ENCODE data around the gene MOAP1. TPM values are rescaled to one million over a fixed set of nuclear protein-coding genes. Genes with fewer than 3 reads are reported as not detected.
"Not testable (repeated sequence)": the region's sequence is repeated elsewhere in the genome, so short reads cannot be mapped to it uniquely, and the experiment has no call there.

The MOAP1 gene
- total and polyA plus RNA-seq, 8 donors = 0.87 to 44.1 (median 19.2) TPM

DNA sequence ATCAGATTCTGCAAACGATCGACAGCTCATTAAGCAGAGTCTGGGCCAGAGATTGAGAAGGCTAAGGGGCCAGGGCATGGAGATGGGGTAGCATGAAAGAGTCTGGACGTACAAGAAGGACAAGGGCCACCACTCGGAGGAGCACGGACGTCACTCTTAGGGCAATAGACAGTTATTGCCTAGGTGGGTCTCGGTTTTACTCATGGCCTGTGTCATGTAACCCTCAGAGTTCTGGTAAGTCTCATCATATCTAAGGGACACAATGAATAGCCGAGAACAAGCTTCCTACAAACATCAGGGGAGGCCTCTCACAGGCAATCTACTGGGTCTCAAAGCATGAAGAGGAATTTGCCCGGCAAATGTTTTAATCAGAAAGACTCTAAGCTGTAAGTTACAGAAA is 38.6 kb downstream of the MOAP1 start:
- no peak for DNase-seq
- H3K4me1 ChIP-seq = peaks cover 3 to 10% (median 8%) of the 10 kb centered on the region in 4 donors
- no peak overlapping the region for H3K27ac ChIP-seq
- no peak overlapping the region for H3K4me3 ChIP-seq
- no peaks in the 10 kb centered on the region for H3K9me3 ChIP-seq
- 74 to 84% (median 79%) methylated on average over 9 of the region's 9 CpGs for WGBS, 5 donors
- no peaks in the 10 kb centered on the region for H3K36me3 ChIP-seq
- intact Hi-C loops (cut with DNase I; ENCODE audit: low total_unique reads) = no loop called here
- TF ChIP-seq CTCF (IDR thresholded peaks at IDR 0.05) = no peak
- no peak for TF ChIP-seq EP300 (IDR thresholded peaks at IDR 0.05)
- TF ChIP-seq POLR2AphosphoS5 (IDR thresholded peaks at IDR 0.05) = no peak
- TF ChIP-seq POLR2A (IDR thresholded peaks at IDR 0.05) = no peak
- no peaks in the 10 kb centered on the region for H3K27me3 ChIP-seq

- no peak overlapping the region for H3K4me3 ChIP-seq
- H3K27me3 ChIP-seq = no peaks in the 10 kb centered on the region
- H3K36me3 ChIP-seq = no peaks in the 10 kb centered on the region
- H3K9me3 ChIP-seq = no peaks in the 10 kb centered on the region
- 66 to 81% (median 72%) methylated on average over 11 to 13 of the region's 13 CpGs for WGBS, 5 donors
- H3K27ac ChIP-seq = no peak overlapping the region
- H3K4me1 ChIP-seq = peaks cover 4 to 21% (median 14%) of the 10 kb centered on the region in 4 donors
- intact Hi-C loops (cut with DNase I; ENCODE audit: low total_unique reads) = no loop called here
- TF ChIP-seq POLR2A (IDR thresholded peaks at IDR 0.05) = no peak
- TF ChIP-seq POLR2AphosphoS5 (IDR thresholded peaks at IDR 0.05) = no peak
- no peak for TF ChIP-seq EP300 (IDR thresholded peaks at IDR 0.05)
- DNase-seq = no peak
Measured at GRCh38 chr14:93142854-93143652, 41.6 kb downstream of the MOAP1 start.

GRCh38 chr14:93137864-93138263 is 46.8 kb downstream of the MOAP1 start:
- no peak overlapping the region for H3K4me3 ChIP-seq
- intact Hi-C loops (cut with DNase I; ENCODE audit: low total_unique reads) = loop anchor here (10.0 kb wide), 1 partner anchor 183 kb away; no protein-coding TSS in a partner anchor
- H3K9me3 ChIP-seq = no peaks in the 10 kb centered on the region
- peaks cover 10 to 62% (median 46%) of the 10 kb centered on the region in 4 donors for H3K4me1 ChIP-seq
- WGBS, 5 donors = 21 to 48% (median 26%) methylated on average over 16 to 17 of the region's 17 CpGs
- no peaks in the 10 kb centered on the region for H3K27me3 ChIP-seq
- H3K27ac ChIP-seq = peak overlapping the region; percentile 7 to 70 (median 57)
- H3K36me3 ChIP-seq = no peaks in the 10 kb centered on the region
- peak; percentile 91 to 94 for DNase-seq
- TF ChIP-seq POLR2AphosphoS5 (IDR thresholded peaks at IDR 0.05) = peak in 1 of 3 donors; percentile 6
- no peak for TF ChIP-seq EP300 (IDR thresholded peaks at IDR 0.05)
- TF ChIP-seq POLR2A (IDR thresholded peaks at IDR 0.05) = no peak
- TF ChIP-seq CTCF (IDR thresholded peaks at IDR 0.05) = peak in 3 of 7 experiments; percentile 7 to 47 (median 15)

DNA sequence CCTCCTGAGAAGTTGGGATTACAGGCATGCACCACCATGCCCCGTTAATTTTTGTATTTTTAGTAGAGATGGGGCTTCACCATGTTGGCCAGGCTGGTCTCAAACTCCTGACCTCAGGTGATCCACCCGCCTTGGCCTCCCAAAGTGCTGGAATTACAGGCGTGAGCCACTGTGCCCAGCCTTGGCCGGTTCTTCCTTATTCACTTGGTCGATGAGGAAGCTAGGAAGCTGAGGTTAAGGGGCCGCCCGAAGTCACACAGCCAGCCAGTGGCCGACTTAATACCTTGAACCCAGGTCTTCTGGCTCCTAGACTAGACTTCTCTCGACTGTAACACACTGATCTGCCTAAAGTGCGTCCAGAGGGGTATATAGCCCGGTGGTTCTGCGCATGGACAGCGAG is 48.2 kb downstream of the MOAP1 start:
- H3K4me3 ChIP-seq, H3K27me3 ChIP-seq, DNase-seq, H3K36me3 ChIP-seq, H3K27ac ChIP-seq, H3K9me3 ChIP-seq: not testable (repeated sequence)
- intact Hi-C loops (cut with DNase I; ENCODE audit: low total_unique reads) = loop anchor here (10.0 kb wide), 1 partner anchor 182 kb away; no protein-coding TSS in a partner anchor
- WGBS, 5 donors = 75 to 91% (median 80%) methylated on average over 13 of the region's 13 CpGs
- peaks cover 10 to 71% (median 56%) of the 10 kb centered on the region in 4 donors for H3K4me1 ChIP-seq

GRCh38 chr14:93136009-93136408 is 48.7 kb downstream of the MOAP1 start:
- no peak for TF ChIP-seq CTCF (IDR thresholded peaks at IDR 0.05)
- TF ChIP-seq POLR2AphosphoS5 (IDR thresholded peaks at IDR 0.05) = no peak
- no peak for TF ChIP-seq EP300 (IDR thresholded peaks at IDR 0.05)
- TF ChIP-seq POLR2A (IDR thresholded peaks at IDR 0.05) = no peak
- Histone ChIP-seq H3K36me3 (no peaks in the 10 kb centered on the region), H3K4me3 (no peak overlapping the region), H3K9me3 (no peaks in the 10 kb centered on the region), H3K27me3 (no peaks in the 10 kb centered on the region), H3K27ac (peak overlapping the region in 4 of 5 donors; percentile 33 to 71 (median 68)), H3K4me1 (peaks cover 10 to 71% (median 56%) of the 10 kb centered on the region in 4 donors)
- DNase-seq = no peak
- 41 to 55% (median 46%) methylated on average over 8 of the region's 8 CpGs for WGBS, 5 donors
- intact Hi-C loops (cut with DNase I; ENCODE audit: low total_unique reads) = loop anchor here (10.0 kb wide), 1 partner anchor 181 kb away; no protein-coding TSS in a partner anchor

All from stomach (tissue), 9 donors.